GM20431 (cell line): ENCODE data around the gene C17orf107.

Experiments used
- in situ Hi-C: fragments of 300-500 bp; cut with MseI, MboI; formaldehyde crosslinking; loops from one replicate; pipeline ENCODE4 v1.15.0; 2020; ENCODE audit warnings: low sequenced_read_pairs; ENCODE audit not compliant: unreplicated experiment

The C17orf107 gene

GRCh38 chr17:4870855-4871254 lies 28.5 kb upstream of the C17orf107 start:
- in situ Hi-C loops: no loop called here

GRCh38 chr17:4872786-4873185 lies 26.6 kb upstream of the C17orf107 start:
- in situ Hi-C loops: no loop called here

- in situ Hi-C loops: no loop called here
These were observed 22.2 kb upstream of the C17orf107 start for GRCh38 chr17:4877089-4877488.

- in situ Hi-C loops: no loop called here
These were observed 19.7 kb upstream of the C17orf107 start for GRCh38 chr17:4879601-4880000.

GRCh38 chr17:4880857-4881256 lies 18.5 kb upstream of the C17orf107 start:
- in situ Hi-C loops: loop anchor here (10.0 kb wide), 1 partner anchor 176 kb away; the partner anchor contains the start of gene PELP1

- in situ Hi-C loops: loop anchor here (10.0 kb wide), 1 partner anchor 177 kb away; the partner anchor contains the start of gene PELP1
These were observed 17.4 kb upstream of the C17orf107 start for GRCh38 chr17:4881761-4882555.

- in situ Hi-C loops: loop anchor here (10.0 kb wide), 1 partner anchor 180 kb away; the partner anchor contains the start of gene PELP1
These were observed 14.8 kb upstream of the C17orf107 start for GRCh38 chr17:4884489-4884888.

- in situ Hi-C loops: loop anchor here (10.0 kb wide), 1 partner anchor 182 kb away; the partner anchor contains the start of gene PELP1
These were observed 12.5 kb upstream of the C17orf107 start for GRCh38 chr17:4886830-4887229.

GRCh38 chr17:4887581-4887980 lies 11.8 kb upstream of the C17orf107 start:
- in situ Hi-C loops: loop anchor here (10.0 kb wide), 1 partner anchor 183 kb away; the partner anchor contains the start of gene PELP1

- in situ Hi-C loops: no loop called here
These were observed 7.6 kb upstream of the C17orf107 start for GRCh38 chr17:4891411-4892410.

GRCh38 chr17:4892499-4893221 lies 6.7 kb upstream of the C17orf107 start:
- in situ Hi-C loops: no loop called here

GRCh38 chr17:4893272-4893671 lies 6.1 kb upstream of the C17orf107 start:
- in situ Hi-C loops: no loop called here

GRCh38 chr17:4893721-4894560 lies 5.4 kb upstream of the C17orf107 start:
- in situ Hi-C loops: no loop called here

- in situ Hi-C loops: no loop called here
These were observed 4.2 kb upstream of the C17orf107 start for GRCh38 chr17:4895121-4895520.

- in situ Hi-C loops: no loop called here
These were observed 3.5 kb upstream of the C17orf107 start for GRCh38 chr17:4895657-4896331.

- in situ Hi-C loops: no loop called here
These were observed 2.8 kb upstream of the C17orf107 start for GRCh38 chr17:4896332-4897197.

GRCh38 chr17:4897198-4897687 lies 2.1 kb upstream of the C17orf107 start:
- in situ Hi-C loops: no loop called here
